ENCODE results near the gene UBN1.
"Not testable (repeated sequence)": the region's sequence is repeated elsewhere in the genome, so short reads cannot be mapped to it uniquely, and the experiment has no call there.

UBN1 gene

GRCh38 chr16:4883501-4883900, 36.2 kb downstream of the UBN1 start:
- no peak for DNase-seq (ENCODE audit: low read depth in 3 of 3, low spot score in 1 of 3)

DNA sequence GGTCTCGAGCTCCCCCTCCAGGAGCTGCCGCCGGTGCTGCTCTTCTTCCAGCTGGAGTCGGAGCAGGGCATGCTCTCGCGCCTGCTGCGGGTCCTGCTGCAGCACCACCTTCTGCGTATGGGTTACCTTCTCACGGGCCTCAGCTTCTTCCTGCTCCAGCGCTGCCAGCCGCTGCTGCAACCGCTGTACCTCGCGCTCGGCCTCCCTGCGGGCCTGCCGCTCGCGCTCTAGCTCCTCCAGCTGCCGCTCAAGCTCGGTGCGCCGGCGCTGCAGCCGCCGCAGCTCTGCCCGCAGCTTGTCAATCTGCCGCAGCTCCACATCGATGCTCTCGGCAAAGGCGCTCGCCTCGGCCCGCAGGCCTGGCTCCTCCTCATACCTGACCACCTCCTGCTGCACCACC, 36.9 kb downstream of the UBN1 start:
- no peak for DNase-seq (ENCODE audit: low read depth in 3 of 3, low spot score in 1 of 3)

GRCh38 chr16:4884972-4885874, 37.9 kb downstream of the UBN1 start:
- no peak for DNase-seq (ENCODE audit: low read depth in 3 of 3, low spot score in 1 of 3)

DNA sequence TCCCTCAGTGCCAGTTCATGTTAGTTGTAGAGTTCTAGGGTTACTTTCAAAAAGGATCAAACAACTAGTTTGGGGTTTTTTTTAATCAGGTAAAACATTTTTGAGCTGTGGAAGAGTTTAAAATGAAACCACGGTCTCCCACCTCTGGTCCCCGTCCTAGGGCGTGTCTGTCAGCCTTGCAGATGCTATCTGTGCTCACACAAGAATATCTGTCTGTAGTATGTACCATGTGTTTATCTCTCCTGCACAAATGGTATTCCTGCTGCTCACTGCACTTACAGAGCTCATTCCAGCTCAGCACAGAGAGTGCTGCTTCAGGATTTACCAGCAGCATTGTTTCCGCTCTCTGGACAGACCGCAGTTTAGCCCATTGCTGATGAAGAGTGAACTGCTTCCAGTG, 38.9 kb downstream of the UBN1 start:
- DNase-seq (ENCODE audit: low read depth in 3 of 3, low spot score in 1 of 3) = no peak

- DNase-seq (ENCODE audit: low read depth in 3 of 3, low spot score in 1 of 3) = no peak
These were observed 41.3 kb downstream of the UBN1 start for GRCh38 chr16:4888428-4889135.

- DNase-seq (ENCODE audit: low read depth in 3 of 3, low spot score in 1 of 3) = no peak
These were observed 42.7 kb downstream of the UBN1 start for GRCh38 chr16:4890026-4890425.

GRCh38 chr16:4890686-4891085, 43.4 kb downstream of the UBN1 start:
- no peak for DNase-seq (ENCODE audit: low read depth in 3 of 3, low spot score in 1 of 3)

DNA sequence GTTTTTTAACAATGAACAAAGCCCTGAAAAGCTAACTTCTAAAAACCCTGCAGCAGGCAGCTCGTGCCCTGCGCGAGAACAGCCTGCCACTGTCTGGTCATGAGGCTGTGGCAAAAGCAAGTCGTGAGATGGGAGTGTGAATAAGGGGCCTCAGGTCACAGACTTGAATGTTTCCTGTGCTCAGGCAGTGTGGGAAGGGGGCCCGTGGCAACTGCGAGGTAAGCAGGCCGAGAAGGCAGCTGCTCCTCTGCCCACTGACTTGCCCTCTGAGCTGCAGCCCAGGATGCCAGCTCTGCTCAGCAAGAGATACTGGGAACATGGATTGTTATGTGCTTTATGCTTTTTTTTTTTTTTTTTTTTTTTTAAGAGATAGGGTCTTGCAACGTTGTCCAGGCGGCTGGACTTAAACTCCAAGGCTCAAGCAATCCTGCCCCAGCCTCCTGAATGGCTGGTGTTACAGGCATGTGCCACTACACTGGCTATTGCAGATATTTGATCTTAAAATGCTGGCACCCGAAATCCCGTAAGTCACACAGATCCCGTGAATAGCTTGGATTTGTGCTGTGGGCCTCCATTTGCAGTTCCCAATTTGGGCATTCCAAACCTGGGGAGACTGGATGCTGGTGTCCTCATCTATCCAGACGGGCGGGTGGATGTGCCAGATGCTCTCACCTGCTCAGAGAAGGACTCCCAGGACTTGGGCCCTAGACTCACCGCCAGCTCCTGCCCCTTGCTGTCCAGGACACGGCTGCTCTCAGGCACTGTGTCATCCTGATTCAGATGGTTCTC, 44.0 kb downstream of the UBN1 start:
- DNase-seq (ENCODE audit: low read depth in 3 of 3, low spot score in 1 of 3) = no peak

DNA sequence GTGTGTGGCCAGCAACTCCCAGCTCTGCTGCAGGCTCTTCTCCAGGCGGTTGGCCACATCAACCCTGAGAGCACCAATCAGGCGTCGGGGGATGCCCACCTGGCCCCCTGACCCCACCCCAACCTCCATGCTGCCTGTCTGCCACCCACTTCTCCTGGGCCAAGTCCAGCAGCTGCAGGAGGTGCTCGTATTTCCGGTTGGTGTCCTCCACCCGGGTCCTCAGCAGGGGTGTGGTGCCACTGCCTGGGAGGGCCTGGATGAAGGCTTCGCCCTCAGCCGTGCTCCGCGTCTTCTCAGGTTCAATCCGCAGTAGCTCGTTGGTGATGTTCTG, 44.6 kb downstream of the UBN1 start:
- DNase-seq (ENCODE audit: low read depth in 3 of 3, low spot score in 1 of 3) = no peak

GRCh38 chr16:4892361-4893102, 45.3 kb downstream of the UBN1 start:
- no peak for DNase-seq (ENCODE audit: low read depth in 3 of 3, low spot score in 1 of 3)

- DNase-seq (ENCODE audit: low read depth in 3 of 3, low spot score in 1 of 3) = no peak
These were observed 46.0 kb downstream of the UBN1 start for GRCh38 chr16:4893103-4893862.

GRCh38 chr16:4894276-4895150, 47.2 kb downstream of the UBN1 start:
- DNase-seq (ENCODE audit: low read depth in 3 of 3, low spot score in 1 of 3) = no peak

GRCh38 chr16:4895366-4895765, 48.1 kb downstream of the UBN1 start:
- DNase-seq (ENCODE audit: low read depth in 3 of 3, low spot score in 1 of 3) = no peak

DNA sequence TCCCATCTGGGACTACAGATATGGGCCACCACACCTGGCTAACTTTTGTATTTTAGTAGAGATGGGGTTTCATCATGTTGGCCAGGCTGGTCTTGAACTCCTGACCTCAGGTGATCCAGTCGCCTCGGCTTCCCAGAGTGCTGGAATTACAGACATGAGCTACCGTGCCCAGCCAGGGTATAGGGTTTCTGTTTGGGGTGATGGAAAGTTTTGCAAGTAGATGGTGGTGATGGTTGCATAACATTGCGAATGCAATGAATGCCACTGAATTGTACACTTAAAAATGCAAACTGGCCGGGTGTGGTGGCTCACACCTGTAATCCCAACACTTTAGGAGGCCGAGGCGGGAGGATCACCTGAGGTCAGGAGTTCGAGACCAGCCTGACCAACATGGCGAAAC, 49.5 kb downstream of the UBN1 start:
- DNase-seq (ENCODE audit: low read depth in 3 of 3, low spot score in 1 of 3) = not testable (repeated sequence)

- no peak for DNase-seq (ENCODE audit: low read depth in 3 of 3, low spot score in 1 of 3)
These were observed 50.0 kb downstream of the UBN1 start for GRCh38 chr16:4897328-4897727.

DNA sequence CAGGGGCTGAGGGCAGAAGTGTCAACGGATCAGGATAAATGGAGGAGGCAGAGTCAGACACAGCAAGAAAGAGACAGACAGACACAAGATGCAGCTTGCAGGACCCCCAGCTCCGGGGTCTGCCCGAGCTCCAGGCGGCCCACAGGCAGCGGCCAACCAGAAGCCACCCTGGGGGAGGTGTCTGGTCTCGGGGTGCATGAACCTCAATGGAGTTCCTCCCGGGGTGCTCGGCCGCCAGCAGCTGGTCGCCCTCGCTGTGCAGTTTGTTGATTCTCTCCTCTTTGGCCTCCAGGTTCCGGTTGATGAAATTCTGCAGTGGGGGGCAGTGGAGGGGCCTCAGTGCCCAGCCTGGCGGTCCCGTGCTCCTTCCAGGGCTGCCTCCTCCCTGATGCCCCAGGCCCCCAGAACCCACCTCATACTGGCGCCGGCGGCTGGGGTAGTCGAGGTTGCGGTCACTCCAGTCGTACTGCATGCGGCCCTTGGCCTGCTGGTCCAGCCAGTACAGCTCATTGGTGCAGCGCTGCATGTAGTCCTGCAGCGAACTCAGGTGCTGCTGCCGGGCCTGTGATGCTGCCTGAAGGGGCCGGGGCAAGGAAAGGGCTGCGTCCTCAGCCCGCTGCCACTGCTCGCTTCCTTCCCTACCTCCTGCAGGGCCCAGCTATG, 51.7 kb downstream of the UBN1 start:
- no peak for DNase-seq (ENCODE audit: low read depth in 3 of 3, low spot score in 1 of 3)

DNA sequence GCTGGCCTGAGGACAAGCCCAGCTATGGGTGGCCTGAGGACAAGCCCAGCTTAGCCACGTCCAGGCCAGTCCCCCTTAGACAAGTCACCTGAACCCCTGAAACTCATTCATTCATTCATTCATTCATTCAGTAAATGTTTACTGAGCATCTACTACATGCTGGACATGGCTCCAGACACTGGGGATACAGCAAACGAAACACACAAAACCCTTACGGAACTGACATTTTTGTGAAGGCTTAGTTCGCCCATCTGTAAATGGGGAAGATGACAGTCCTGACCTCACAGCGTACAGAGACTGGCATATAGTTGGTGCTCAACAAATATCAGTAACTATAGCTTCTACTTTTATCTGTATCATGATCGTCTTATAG, 52.2 kb downstream of the UBN1 start:
- no peak for DNase-seq (ENCODE audit: low read depth in 3 of 3, low spot score in 1 of 3)

- DNase-seq (ENCODE audit: low read depth in 3 of 3, low spot score in 1 of 3) = no peak
These were observed 52.8 kb downstream of the UBN1 start for GRCh38 chr16:4900036-4900435.

GRCh38 chr16:4900750-4901149, 53.5 kb downstream of the UBN1 start:
- no peak for DNase-seq (ENCODE audit: low read depth in 3 of 3, low spot score in 1 of 3)
